ENCODE data around the gene XIRP2. TPM values are rescaled to one million over a fixed set of nuclear protein-coding genes. Genes with fewer than 3 reads are reported as not detected.

The XIRP2 gene
- total RNA-seq, 1 donor from 2014 or later, result not detected

DNA sequence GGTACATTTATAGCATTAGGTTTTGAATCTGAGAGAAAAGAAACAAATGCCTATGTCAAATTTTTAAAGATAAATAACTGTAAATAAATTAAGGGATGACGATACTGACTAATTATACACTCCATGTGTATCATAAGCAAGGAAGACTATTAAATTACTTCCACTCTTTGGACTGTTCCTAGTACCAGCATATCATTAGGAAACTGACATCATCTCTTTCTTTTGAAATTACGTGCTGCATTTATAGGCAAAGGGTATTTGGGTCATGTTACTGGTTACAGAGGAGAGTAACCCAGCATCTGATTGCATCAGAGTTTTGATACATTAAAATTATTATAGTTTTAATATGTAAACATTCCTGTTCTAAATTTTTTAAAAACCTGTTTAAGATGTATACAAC lies 309.7 kb downstream of the XIRP2 start:
- no peak overlapping the region for H3K4me2 ChIP-seq
- DNase-seq (ENCODE audit: low spot score), result no peak
- no peaks in the 10 kb centered on the region for H3K9me3 ChIP-seq (ENCODE audit: low read depth)
- H2AFZ ChIP-seq (replicated peaks), result no peak overlapping the region
- no peak overlapping the region for H3K4me3 ChIP-seq
- H3K4me1 Mint-ChIP-seq, result peaks cover 17% of the 10 kb centered on the region
- no peaks in the 10 kb centered on the region for H3F3A ChIP-seq (ENCODE audit: low read depth)
- H3K9me3 Mint-ChIP-seq, result no peaks in the 10 kb centered on the region
- H3K27me3 Mint-ChIP-seq (ENCODE audit: insufficient read depth, low read depth), result peaks cover 2% of the 10 kb centered on the region
- no peaks in the 10 kb centered on the region for H3K27me3 ChIP-seq
- no peaks in the 10 kb centered on the region for H3K79me2 ChIP-seq (ENCODE audit: low read depth)
- H3K4me1 ChIP-seq, result no peaks in the 10 kb centered on the region
- no peak overlapping the region for H3K4me3 Mint-ChIP-seq
- no peak overlapping the region for H3K27ac Mint-ChIP-seq
- no peak overlapping the region for H3K9ac ChIP-seq
- H3K36me3 Mint-ChIP-seq, result no peaks in the 10 kb centered on the region
- no peaks in the 10 kb centered on the region for H3K36me3 ChIP-seq
- no peaks in the 10 kb centered on the region for H4K20me1 ChIP-seq (ENCODE audit: low read depth)
- no peak overlapping the region for H3K27ac ChIP-seq
- TF ChIP-seq EZH2 (IDR thresholded peaks at IDR 0.05) (no peak), EZH2phosphoT487 (IDR thresholded peaks at IDR 0.05) (no peak)
- TF ChIP-seq, protein P1, sequence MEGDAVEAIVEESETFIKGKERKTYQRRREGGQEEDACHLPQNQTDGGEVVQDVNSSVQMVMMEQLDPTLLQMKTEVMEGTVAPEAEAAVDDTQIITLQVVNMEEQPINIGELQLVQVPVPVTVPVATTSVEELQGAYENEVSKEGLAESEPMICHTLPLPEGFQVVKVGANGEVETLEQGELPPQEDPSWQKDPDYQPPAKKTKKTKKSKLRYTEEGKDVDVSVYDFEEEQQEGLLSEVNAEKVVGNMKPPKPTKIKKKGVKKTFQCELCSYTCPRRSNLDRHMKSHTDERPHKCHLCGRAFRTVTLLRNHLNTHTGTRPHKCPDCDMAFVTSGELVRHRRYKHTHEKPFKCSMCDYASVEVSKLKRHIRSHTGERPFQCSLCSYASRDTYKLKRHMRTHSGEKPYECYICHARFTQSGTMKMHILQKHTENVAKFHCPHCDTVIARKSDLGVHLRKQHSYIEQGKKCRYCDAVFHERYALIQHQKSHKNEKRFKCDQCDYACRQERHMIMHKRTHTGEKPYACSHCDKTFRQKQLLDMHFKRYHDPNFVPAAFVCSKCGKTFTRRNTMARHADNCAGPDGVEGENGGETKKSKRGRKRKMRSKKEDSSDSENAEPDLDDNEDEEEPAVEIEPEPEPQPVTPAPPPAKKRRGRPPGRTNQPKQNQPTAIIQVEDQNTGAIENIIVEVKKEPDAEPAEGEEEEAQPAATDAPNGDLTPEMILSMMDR (IDR thresholded peaks at IDR 0.05), result no peak

DNA sequence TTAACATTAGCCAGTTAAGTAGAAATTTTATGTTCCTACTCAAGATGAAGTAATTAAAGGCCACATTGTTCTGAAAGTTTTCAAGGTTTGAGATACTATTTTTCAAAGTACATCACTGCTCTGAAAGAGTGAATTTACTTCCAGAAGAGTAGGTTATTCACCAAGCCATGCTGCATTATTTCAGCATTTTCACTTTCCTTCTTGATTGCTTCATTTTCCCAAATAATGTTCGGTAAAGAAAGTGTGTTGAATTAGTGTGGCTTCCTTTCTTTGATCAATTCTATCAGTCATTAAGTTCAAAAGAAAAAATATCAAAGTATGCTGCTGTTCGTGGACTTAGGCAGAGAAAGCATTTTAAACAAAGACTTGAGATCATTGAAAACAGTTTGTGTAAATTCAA lies 310.3 kb downstream of the XIRP2 start:
- Histone ChIP-seq H4K20me1 (ENCODE audit: low read depth) (no peaks in the 10 kb centered on the region), H3K4me1 (no peaks in the 10 kb centered on the region), H2AFZ (replicated peaks) (no peak overlapping the region), H3K4me2 (no peak overlapping the region), H3K27ac (no peak overlapping the region), H3K36me3 (no peaks in the 10 kb centered on the region), H3K79me2 (ENCODE audit: low read depth) (no peaks in the 10 kb centered on the region), H3K4me3 (no peak overlapping the region), H3F3A (ENCODE audit: low read depth) (no peaks in the 10 kb centered on the region), H3K9ac (no peak overlapping the region), H3K9me3 (ENCODE audit: low read depth) (no peaks in the 10 kb centered on the region), H3K27me3 (no peaks in the 10 kb centered on the region)
- H3K9me3 Mint-ChIP-seq, result no peaks in the 10 kb centered on the region
- no peak for DNase-seq (ENCODE audit: low spot score)
- H3K27me3 Mint-ChIP-seq (ENCODE audit: insufficient read depth, low read depth), result peaks cover 2% of the 10 kb centered on the region
- H3K36me3 Mint-ChIP-seq, result no peaks in the 10 kb centered on the region
- TF ChIP-seq, protein P1 (IDR thresholded peaks at IDR 0.05), result no peak
- TF ChIP-seq EZH2phosphoT487 (IDR thresholded peaks at IDR 0.05), result no peak
- TF ChIP-seq EZH2 (IDR thresholded peaks at IDR 0.05), result no peak
- peaks cover 17% of the 10 kb centered on the region for H3K4me1 Mint-ChIP-seq
- no peak overlapping the region for H3K4me3 Mint-ChIP-seq
- no peak overlapping the region for H3K27ac Mint-ChIP-seq

DNA sequence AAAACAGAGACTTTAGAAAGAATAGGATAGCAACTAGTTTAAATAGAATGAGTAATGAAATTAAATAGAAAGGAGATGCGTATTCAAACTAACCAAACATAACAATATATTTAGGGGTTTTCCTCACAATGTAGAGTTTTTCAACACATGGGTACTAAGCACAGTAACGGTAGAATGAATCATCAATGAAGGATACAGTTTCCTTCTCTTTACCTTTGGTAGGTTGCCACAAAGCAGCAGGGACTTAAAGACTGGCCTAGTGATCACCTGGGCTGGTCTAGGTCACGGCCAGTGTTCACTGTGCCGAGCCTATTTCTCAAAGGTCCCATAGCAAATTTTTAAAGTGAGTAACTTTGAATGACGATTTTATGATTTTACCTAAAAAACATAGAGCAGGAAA lies 311.7 kb downstream of the XIRP2 start:
- Histone ChIP-seq H3K4me3 (no peak overlapping the region), H3K4me1 (no peaks in the 10 kb centered on the region), H3K27me3 (no peaks in the 10 kb centered on the region), H2AFZ (replicated peaks) (no peak overlapping the region), H3K36me3 (no peaks in the 10 kb centered on the region), H3K9me3 (ENCODE audit: low read depth) (no peaks in the 10 kb centered on the region), H3K9ac (no peak overlapping the region), H3F3A (ENCODE audit: low read depth) (no peaks in the 10 kb centered on the region), H3K27ac (no peak overlapping the region), H3K4me2 (no peak overlapping the region), H4K20me1 (ENCODE audit: low read depth) (no peaks in the 10 kb centered on the region), H3K79me2 (ENCODE audit: low read depth) (no peaks in the 10 kb centered on the region)
- peaks cover 17% of the 10 kb centered on the region for H3K4me1 Mint-ChIP-seq
- no peak overlapping the region for H3K27ac Mint-ChIP-seq
- no peak for TF ChIP-seq EZH2phosphoT487 (IDR thresholded peaks at IDR 0.05)
- TF ChIP-seq, protein P1 (IDR thresholded peaks at IDR 0.05), result no peak
- no peak for TF ChIP-seq EZH2 (IDR thresholded peaks at IDR 0.05)
- H3K4me3 Mint-ChIP-seq, result no peak overlapping the region
- DNase-seq (ENCODE audit: low spot score), result no peak
- peaks cover 2% of the 10 kb centered on the region for H3K27me3 Mint-ChIP-seq (ENCODE audit: insufficient read depth, low read depth)
- no peaks in the 10 kb centered on the region for H3K36me3 Mint-ChIP-seq
- H3K9me3 Mint-ChIP-seq, result no peaks in the 10 kb centered on the region

Data from neural progenitor cell (in vitro differentiated cells).